ENCODE results near the gene KIZ. TPM values are rescaled to one million over a fixed set of nuclear protein-coding genes. Genes with fewer than 3 reads are reported as not detected.
A peak's percentile ranks its signal among the peaks of the same experiment; 100 is the strongest.

The KIZ gene
- total RNA-seq, 1 donor, result 19.4 TPM

- DNase-seq (ENCODE audit: low read depth), result peak; percentile 7
- no peak for TF ChIP-seq CTCF (IDR thresholded peaks at IDR 0.05; ENCODE audit: insufficient read depth, low read length)
- H3K4me3 ChIP-seq (ENCODE audit: low read depth, low read length), result no peak overlapping the region
Observed at GRCh38 chr20:21251278-21251677, 125.4 kb downstream of the KIZ start.

GRCh38 chr20:21257192-21257591 is 131.3 kb downstream of the KIZ start:
- no peak for TF ChIP-seq CTCF (IDR thresholded peaks at IDR 0.05; ENCODE audit: insufficient read depth, low read length)
- DNase-seq (ENCODE audit: low read depth), result no peak

GRCh38 chr20:21258411-21258810 is 132.5 kb downstream of the KIZ start:
- no peak overlapping the region for H3K4me3 ChIP-seq (ENCODE audit: low read depth, low read length)
- no peak for DNase-seq (ENCODE audit: low read depth)
- no peak for TF ChIP-seq CTCF (IDR thresholded peaks at IDR 0.05; ENCODE audit: insufficient read depth, low read length)

More at GRCh38 chr20:21257192-21257591, 131.3 kb downstream of the KIZ start:
- no peak overlapping the region for H3K4me3 ChIP-seq (ENCODE audit: low read depth, low read length)

- no peak for TF ChIP-seq CTCF (IDR thresholded peaks at IDR 0.05; ENCODE audit: insufficient read depth, low read length)
- no peak overlapping the region for H3K4me3 ChIP-seq (ENCODE audit: low read depth, low read length)
- no peak for DNase-seq (ENCODE audit: low read depth)
Observed at GRCh38 chr20:21259346-21259745, 133.5 kb downstream of the KIZ start.

GRCh38 chr20:21262812-21263211 is 136.9 kb downstream of the KIZ start:
- H3K4me3 ChIP-seq (ENCODE audit: low read depth, low read length), result no peak overlapping the region
- no peak for TF ChIP-seq CTCF (IDR thresholded peaks at IDR 0.05; ENCODE audit: insufficient read depth, low read length)
- DNase-seq (ENCODE audit: low read depth), result peak; percentile 34

- no peak for TF ChIP-seq CTCF (IDR thresholded peaks at IDR 0.05; ENCODE audit: insufficient read depth, low read length)
- H3K4me3 ChIP-seq (ENCODE audit: low read depth, low read length), result no peak overlapping the region
- no peak for DNase-seq (ENCODE audit: low read depth)
Observed at GRCh38 chr20:21265261-21266190, 139.6 kb downstream of the KIZ start.
